Coronary artery (tissue), 2 donors: ENCODE results near the gene MRRF.

Source experiments
- DNase-seq: peaks from one replicate; pipeline ENCODE4 v3.0.0-alpha.2; 2017; ENCODE audit warnings: low spot score
- H3K27ac ChIP-seq, 2 donors: fragments of 200-600 bp; sonication (generic); one replicate each; pipeline ENCODE4 v1.5.1; 2016 to 2019
- H3K4me3 ChIP-seq: fragments of 200-600 bp; sonication (generic); 2 replicates; pipeline ENCODE4 v1.5.1; 2016; ENCODE audit warnings: mild to moderate bottlenecking, moderate library complexity
- TF ChIP-seq, protein P1 (sequence below): fragments of 200-600 bp; sonication (generic); IDR thresholded peaks from one replicate; pipeline ENCODE4 v1.5.1; 2019; ENCODE audit warnings: antibody characterized with exemption

Gene MRRF

DNA sequence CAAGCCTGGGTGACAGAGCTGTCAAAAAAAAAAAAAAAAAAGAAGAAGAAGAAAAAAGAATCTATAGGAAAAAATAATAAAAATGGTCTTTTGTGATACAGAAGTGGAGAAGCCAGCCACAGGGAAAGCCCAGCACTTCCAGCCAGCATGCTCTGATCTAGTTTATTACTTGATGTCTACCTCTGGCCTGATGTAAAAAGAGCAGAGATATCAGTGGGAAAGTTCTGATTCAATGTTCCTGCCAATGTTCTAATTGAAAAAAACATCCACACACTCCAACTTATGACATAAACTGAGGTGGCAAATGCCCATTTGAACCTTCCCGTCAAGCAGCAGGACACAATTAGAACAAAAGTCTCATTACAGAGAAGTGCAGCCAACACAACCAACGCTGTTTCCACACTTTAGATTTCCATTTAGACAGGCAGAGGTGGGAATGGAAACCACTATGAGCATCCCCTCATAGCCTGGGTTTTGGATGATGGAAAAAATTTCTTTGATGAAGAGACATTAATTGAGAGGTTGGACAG is 5.7 kb upstream of the MRRF start:
- DNase-seq = no peak
- TF ChIP-seq, protein P1, sequence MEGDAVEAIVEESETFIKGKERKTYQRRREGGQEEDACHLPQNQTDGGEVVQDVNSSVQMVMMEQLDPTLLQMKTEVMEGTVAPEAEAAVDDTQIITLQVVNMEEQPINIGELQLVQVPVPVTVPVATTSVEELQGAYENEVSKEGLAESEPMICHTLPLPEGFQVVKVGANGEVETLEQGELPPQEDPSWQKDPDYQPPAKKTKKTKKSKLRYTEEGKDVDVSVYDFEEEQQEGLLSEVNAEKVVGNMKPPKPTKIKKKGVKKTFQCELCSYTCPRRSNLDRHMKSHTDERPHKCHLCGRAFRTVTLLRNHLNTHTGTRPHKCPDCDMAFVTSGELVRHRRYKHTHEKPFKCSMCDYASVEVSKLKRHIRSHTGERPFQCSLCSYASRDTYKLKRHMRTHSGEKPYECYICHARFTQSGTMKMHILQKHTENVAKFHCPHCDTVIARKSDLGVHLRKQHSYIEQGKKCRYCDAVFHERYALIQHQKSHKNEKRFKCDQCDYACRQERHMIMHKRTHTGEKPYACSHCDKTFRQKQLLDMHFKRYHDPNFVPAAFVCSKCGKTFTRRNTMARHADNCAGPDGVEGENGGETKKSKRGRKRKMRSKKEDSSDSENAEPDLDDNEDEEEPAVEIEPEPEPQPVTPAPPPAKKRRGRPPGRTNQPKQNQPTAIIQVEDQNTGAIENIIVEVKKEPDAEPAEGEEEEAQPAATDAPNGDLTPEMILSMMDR = no peak
- Histone ChIP-seq H3K27ac (no peak overlapping the region), H3K4me3 (no peak overlapping the region)

DNA sequence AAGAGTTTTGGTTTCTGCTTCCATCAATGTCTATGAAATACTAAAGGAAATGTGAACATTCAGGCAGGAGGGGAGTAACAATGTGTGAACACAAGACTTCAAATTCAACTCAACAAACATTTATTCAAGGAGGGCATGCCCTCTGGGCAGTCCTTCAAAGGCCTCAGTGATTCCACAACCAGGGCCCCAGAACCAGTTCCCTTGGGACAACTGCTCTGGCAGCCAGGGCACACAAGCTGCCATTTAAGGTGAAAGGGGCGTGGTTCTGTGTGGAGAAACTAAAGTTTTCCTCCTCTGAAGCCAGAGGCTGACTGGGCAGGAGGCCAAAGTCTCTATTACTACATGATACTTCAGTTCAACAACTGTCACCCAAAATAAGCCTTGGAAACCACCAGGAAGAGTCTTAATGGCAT is 3.2 kb upstream of the MRRF start:
- Histone ChIP-seq H3K27ac (peak overlapping the region; percentile 10 to 54), H3K4me3 (no peak overlapping the region)
- TF ChIP-seq, protein P1 = no peak
- peak; percentile 82 for DNase-seq

DNA sequence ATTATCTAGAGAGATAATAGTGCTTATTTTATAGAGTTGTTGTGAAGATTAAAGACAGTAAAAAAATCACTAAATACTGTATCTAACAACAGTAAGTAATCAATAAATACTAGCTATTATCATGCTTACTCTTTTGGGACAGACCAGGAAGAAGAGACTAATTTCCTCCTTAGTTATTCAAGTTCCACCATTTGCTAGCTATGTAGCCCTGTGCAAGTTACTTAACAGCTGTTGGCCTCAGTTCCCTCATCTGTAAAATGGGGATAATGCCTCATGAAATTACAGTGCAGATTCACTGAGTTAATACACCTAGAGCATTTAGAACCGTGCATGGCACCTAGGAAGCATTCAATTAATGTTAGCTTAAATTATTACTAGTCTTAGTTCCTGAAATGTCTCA is 2.6 kb upstream of the MRRF start:
- Histone ChIP-seq H3K4me3 (no peak overlapping the region), H3K27ac (peak overlapping the region; percentile 10 to 54)
- no peak for DNase-seq
- TF ChIP-seq, protein P1 = no peak

DNA sequence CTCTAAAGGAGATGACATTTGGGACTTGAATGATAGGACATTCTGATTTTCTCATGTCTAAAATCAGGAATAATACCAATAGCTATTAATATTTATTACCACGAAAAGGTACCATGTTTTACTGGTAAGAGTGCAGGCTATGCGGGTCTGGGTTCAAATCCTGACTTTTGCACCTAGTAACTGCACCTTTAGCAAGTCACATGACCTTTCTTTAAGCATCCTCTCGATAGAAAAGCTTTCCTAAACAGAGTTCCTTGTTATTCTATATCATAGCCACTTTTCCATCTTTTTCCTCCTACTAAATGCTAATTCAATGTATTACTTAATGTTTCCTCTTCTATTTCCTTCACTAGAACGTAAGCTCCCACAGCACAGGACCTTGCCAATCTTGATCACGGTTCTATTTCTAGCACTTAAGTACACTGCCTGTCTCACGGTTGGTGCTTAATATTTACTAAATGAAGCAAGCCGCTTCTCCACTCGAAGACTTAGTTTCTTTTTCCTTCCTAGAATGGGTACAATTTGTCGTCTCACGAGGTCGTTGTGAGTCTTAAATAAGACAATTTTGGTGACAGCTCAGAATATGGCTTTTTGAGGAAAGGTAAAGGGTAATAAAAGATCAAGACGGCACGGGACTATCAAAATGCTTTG is 858 bp upstream of the MRRF start:
- Histone ChIP-seq H3K4me3 (peak overlapping the region; percentile 88), H3K27ac (peak overlapping the region; percentile 82 to 96)
- TF ChIP-seq, protein P1 = no peak
- no peak for DNase-seq

DNA sequence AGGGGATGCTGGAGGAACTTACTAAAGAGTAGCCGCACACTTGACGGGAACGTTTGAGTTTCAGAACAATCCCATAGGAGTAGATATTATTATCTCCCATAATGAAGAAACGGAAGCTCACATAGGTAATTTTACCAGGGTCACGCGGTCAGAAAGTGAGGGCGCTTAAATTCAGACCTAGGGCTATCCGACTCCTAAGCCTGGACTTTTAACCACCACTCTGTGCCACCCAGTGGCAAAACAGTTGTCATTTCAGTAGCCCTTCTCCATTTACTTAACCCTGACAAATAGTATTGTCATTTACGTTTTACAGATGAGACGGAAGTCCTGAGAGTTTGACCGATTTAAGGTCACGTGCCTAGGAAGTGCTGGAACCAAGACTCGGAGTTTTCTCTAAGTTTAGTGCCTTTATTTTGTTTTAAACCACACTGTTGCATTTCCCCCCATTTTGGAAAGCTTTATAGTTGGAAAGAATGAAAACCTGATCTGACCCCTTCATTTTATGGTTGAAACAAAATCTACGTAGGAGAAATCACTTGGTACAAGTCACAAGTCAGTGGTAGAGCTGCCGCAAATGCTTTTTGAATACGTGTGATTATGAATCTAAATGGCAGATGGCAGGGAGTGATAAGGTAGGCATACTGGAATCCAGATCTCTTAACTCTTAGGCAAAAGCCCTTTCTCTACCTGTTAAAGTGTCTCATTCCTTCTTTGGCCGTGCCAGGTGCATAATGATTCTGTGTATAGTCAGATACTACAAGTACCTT is 650 bp downstream of the MRRF start:
- DNase-seq = no peak

DNA sequence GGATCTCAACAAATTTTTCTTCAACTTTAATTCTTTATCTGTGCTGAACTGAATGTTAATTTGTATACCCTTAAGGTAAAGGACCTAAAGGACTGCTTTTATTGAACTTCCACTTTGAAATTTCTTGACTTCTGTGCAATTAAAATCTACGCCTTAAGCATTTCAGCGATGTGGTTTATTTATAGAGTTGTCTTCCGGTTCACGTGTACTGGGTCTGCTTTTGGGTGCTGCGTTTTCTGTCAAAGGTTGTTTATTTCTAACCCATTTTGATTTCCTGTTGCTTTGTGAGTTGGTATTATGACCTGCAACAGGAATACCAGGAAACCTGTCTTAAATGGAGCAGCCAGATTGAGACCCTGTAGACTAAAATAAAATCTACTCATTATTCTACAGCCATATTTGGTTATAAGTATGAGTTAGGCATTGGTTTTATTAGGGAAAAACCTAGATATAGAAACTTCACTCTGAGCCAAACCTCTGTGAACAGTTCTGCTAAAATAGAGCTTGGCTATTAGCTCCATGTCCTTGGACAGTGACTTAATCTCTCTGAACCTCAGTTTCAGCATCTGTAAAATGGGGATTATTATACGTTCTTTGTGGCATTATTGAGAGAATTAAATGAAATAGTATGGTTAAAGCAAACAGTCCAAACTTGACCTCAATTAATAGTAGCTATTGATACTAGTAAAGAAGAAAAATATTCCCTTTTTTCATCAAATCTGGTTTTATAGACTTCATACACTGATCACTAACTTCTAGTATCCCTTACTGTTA is 3.5 kb downstream of the MRRF start:
- Histone ChIP-seq H3K27ac (no peak overlapping the region), H3K4me3 (no peak overlapping the region)
- TF ChIP-seq, protein P1 = no peak
- no peak for DNase-seq

More for the DNA sequence above, 650 bp downstream of the MRRF start:
- Histone ChIP-seq H3K4me3 (peak overlapping the region; percentile 88), H3K27ac (peak overlapping the region; percentile 82 to 96)
- TF ChIP-seq, protein P1 = no peak
